ENCODE measurements around the gene RAD51B. TPM values are rescaled to one million over a fixed set of nuclear protein-coding genes. Genes with fewer than 3 reads are reported as not detected.

RAD51B gene
- total and polyA plus RNA-seq, 7 donors = 2.4 to 24.4 (median 7.1) TPM

GRCh38 chr14:68619790-68620574 is 800.4 kb downstream of the RAD51B start:
- H3K27me3 ChIP-seq = no peaks in the 10 kb centered on the region
- peaks cover 10 to 21% (median 21%) of the 10 kb centered on the region in 4 donors for H3K9me3 ChIP-seq
- peaks cover 0 to 31% (median 16%) of the 10 kb centered on the region in 4 donors for H3K4me1 ChIP-seq
- WGBS, 2 donors = 66 to 68% methylated on average over 4 of the region's 4 CpGs
- DNase-seq = no peak
- H3K4me3 ChIP-seq = no peak overlapping the region
- intact Hi-C loops (cut with DNase I) = no loop called here
- no peaks in the 10 kb centered on the region for H3K36me3 ChIP-seq
- no peak overlapping the region for H3K27ac ChIP-seq
- TF ChIP-seq CTCF (IDR thresholded peaks at IDR 0.05) = no peak
- TF ChIP-seq POLR2AphosphoS5 (IDR thresholded peaks at IDR 0.05) = no peak
- no peak for TF ChIP-seq POLR2A (IDR thresholded peaks at IDR 0.05)
- no peak for TF ChIP-seq EP300 (IDR thresholded peaks at IDR 0.05)

GRCh38 chr14:68621400-68622365 is 802.1 kb downstream of the RAD51B start:
- intact Hi-C loops (cut with DNase I) = no loop called here
- H3K27ac ChIP-seq = peak overlapping the region in 3 of 4 donors; percentile 21 to 60 (median 48)
- TF ChIP-seq POLR2A (IDR thresholded peaks at IDR 0.05) = no peak
- peak in 1 of 4 donors; percentile 43 for TF ChIP-seq POLR2AphosphoS5 (IDR thresholded peaks at IDR 0.05)

GRCh38 chr14:68622856-68623255 is 803.3 kb downstream of the RAD51B start:
- no peaks in the 10 kb centered on the region for H3K36me3 ChIP-seq
- intact Hi-C loops (cut with DNase I) = no loop called here
- 76 to 80% methylated on average over 5 of the region's 5 CpGs for WGBS, 2 donors
- TF ChIP-seq POLR2A (IDR thresholded peaks at IDR 0.05) (no peak), POLR2AphosphoS5 (IDR thresholded peaks at IDR 0.05) (peak in 1 of 4 donors; percentile 14), CTCF (IDR thresholded peaks at IDR 0.05) (no peak)
- H3K9me3 ChIP-seq = peaks cover 0 to under 1% (median under 1%) of the 10 kb centered on the region in 4 donors
- peaks cover 0 to 39% (median 23%) of the 10 kb centered on the region in 4 donors for H3K4me1 ChIP-seq
- no peaks in the 10 kb centered on the region for H3K27me3 ChIP-seq
- H3K27ac ChIP-seq = peak overlapping the region in 2 of 4 donors; percentile 19 to 31
- H3K4me3 ChIP-seq = no peak overlapping the region
- no peak for DNase-seq

More at GRCh38 chr14:68621400-68622365, 802.1 kb downstream of the RAD51B start:
- 72 to 76% methylated on average over 6 of the region's 6 CpGs for WGBS, 2 donors
- DNase-seq = no peak
- H3K36me3 ChIP-seq = no peaks in the 10 kb centered on the region
- H3K4me3 ChIP-seq = no peak overlapping the region
- H3K9me3 ChIP-seq = peaks cover 7 to 13% (median 9%) of the 10 kb centered on the region in 4 donors
- H3K27me3 ChIP-seq = no peaks in the 10 kb centered on the region
- peaks cover 0 to 31% (median 18%) of the 10 kb centered on the region in 4 donors for H3K4me1 ChIP-seq

GRCh38 chr14:68623307-68623706 is 803.7 kb downstream of the RAD51B start:
- no peak for TF ChIP-seq POLR2A (IDR thresholded peaks at IDR 0.05)
- no peak for TF ChIP-seq CTCF (IDR thresholded peaks at IDR 0.05)
- Histone ChIP-seq H3K4me1 (peaks cover 0 to 43% (median 27%) of the 10 kb centered on the region in 4 donors), H3K9me3 (no peaks in the 10 kb centered on the region), H3K4me3 (no peak overlapping the region), H3K27me3 (no peaks in the 10 kb centered on the region), H3K36me3 (no peaks in the 10 kb centered on the region), H3K27ac (peak overlapping the region in 2 of 4 donors; percentile 19 to 31)
- intact Hi-C loops (cut with DNase I) = no loop called here
- no peak for DNase-seq
- 95 to 98% methylated on average over 3 of the region's 3 CpGs for WGBS, 2 donors

GRCh38 chr14:68623826-68624225 is 804.2 kb downstream of the RAD51B start:
- TF ChIP-seq EP300 (IDR thresholded peaks at IDR 0.05) (no peak), CTCF (IDR thresholded peaks at IDR 0.05) (no peak), POLR2AphosphoS5 (IDR thresholded peaks at IDR 0.05) (no peak), POLR2A (IDR thresholded peaks at IDR 0.05) (no peak)
- Histone ChIP-seq H3K27ac (peak overlapping the region in 1 of 4 donors; percentile 19), H3K4me1 (peaks cover 0 to 48% (median 32%) of the 10 kb centered on the region in 4 donors), H3K9me3 (no peaks in the 10 kb centered on the region), H3K27me3 (no peaks in the 10 kb centered on the region), H3K36me3 (no peaks in the 10 kb centered on the region), H3K4me3 (no peak overlapping the region)
- intact Hi-C loops (cut with DNase I) = no loop called here
- no peak for DNase-seq
- WGBS, 2 donors = 83 to 86% methylated on average over 3 of the region's 3 CpGs
